Activated naive CD4-positive, alpha-beta T cell treated with anti-CD3 and anti-CD28 coated beads, Interleukin-2, amount 10 ng/mL, durations not matched to agents 7 days and 5 days (primary cell): ENCODE measurements around the gene CACNA1D.

Source experiments
- CTCF ChIA-PET: fragments of 350-600 bp; sonication (Branson Sonifier 250); formaldehyde crosslinking; loops from one replicate; lab custom pipeline; 2021; ENCODE audit warnings: antibody characterized with exemption; lab: Charles Lee
- DNase-seq: peaks from one replicate; pipeline ENCODE4 v3.0.0-alpha.2; 2020
- H3K27ac Mint-ChIP-seq: one replicate; pipeline ENCODE4 v1.8.0; 2021; ENCODE audit warnings: mild to moderate bottlenecking, moderate library complexity, mixed read lengths
- H3K27me3 Mint-ChIP-seq: one replicate; pipeline ENCODE4 v1.8.0; 2021; ENCODE audit warnings: mild to moderate bottlenecking, mixed read lengths
- H3K36me3 Mint-ChIP-seq: one replicate; pipeline ENCODE4 v1.8.0; 2021; ENCODE audit warnings: mixed read lengths
- H3K4me1 Mint-ChIP-seq: one replicate; pipeline ENCODE4 v1.8.0; 2021; ENCODE audit warnings: mixed read lengths
- H3K4me3 Mint-ChIP-seq: one replicate; pipeline ENCODE4 v1.8.0; 2021; ENCODE audit warnings: mild to moderate bottlenecking, moderate library complexity, mixed read lengths
- H3K9me3 Mint-ChIP-seq: one replicate; pipeline ENCODE4 v1.8.0; 2021; ENCODE audit warnings: mixed read lengths

CACNA1D gene

DNA sequence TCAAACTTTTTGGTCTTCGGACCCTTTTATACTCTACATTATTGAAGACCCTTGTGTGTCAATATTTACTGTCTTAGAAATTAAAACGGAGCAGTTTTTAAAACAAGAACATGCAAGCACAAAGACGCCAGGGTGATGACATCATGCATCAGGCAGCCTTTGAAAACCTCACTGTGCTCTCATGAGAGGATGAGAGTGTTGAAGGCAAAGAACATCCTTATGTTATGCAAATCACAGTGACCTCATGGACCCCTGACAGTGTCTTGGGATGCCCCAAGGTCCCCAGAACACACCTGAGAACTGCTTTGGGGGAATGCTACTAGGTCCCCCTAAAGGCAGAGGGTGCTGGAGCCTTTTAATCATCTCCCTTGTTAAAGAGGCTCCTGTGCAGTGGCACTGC is 300.2 kb downstream of the CACNA1D start:
- Mint-ChIP-seq H3K27ac (no peak overlapping the region), H3K4me1 (no peaks in the 10 kb centered on the region), H3K9me3 (no peaks in the 10 kb centered on the region), H3K27me3 (peaks cover 34% of the 10 kb centered on the region), H3K36me3 (no peaks in the 10 kb centered on the region), H3K4me3 (no peak overlapping the region)
- CTCF ChIA-PET: no interaction called here
- no peak for DNase-seq

DNA sequence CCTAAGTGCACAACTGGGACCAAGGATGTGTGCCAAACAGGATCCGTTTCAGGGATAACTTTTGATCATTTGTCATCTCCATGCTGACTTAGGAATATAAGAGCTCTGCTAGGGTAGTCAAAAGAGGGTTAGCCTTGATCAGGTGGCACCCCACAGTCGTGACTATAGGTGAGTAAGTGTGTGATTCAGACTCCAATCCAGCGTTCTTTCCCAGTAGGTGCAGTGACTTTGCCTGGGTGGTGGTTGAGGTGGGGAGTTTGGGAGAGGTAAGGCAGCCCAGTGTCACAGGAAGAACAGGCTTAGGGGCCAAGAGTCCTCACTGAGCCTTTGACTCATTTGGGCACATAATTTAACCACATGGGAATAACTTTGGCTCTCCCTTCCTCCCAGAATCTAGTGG is 300.8 kb downstream of the CACNA1D start:
- no peak overlapping the region for H3K27ac Mint-ChIP-seq
- H3K27me3 Mint-ChIP-seq: peaks cover 28% of the 10 kb centered on the region
- no peak overlapping the region for H3K4me3 Mint-ChIP-seq
- no peaks in the 10 kb centered on the region for H3K36me3 Mint-ChIP-seq
- H3K4me1 Mint-ChIP-seq: no peaks in the 10 kb centered on the region
- no peak for DNase-seq
- CTCF ChIA-PET: no interaction called here
- H3K9me3 Mint-ChIP-seq: no peaks in the 10 kb centered on the region

DNA sequence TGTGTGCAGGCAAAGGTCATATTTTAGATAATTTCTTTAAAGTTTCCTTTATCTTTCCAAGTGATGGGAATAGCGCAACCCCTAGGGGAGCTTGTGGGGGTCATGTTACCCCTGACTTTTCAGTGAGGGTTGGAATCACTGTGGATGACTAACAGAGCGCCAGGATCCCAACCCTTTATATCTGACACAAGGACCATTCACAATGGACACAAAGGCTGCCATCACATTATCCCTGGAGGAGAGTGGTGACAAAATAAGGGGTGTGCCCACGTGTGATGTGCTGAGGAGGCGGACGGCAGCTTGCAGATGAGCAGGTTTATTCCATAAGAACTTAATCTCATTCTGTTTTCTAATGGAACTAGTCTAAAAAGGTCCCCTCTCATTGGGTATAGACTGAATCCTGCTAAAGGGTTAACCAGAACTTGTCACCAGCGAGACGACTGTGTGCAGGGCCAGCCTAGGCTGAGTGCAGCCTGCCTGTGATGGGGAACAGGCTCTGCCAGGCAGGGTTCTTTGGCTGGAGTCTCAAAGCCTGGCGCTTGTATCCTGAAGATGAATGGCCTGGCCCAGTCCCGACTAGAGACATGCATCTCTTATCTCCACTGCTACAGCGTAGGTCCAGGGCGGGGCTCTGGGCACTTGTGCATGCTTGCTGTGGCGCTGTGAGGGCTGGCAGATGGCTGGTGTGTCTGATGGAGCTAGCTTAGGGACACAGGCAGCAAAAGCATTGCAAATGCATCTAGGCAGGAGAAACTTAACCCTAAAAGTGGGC is 301.6 kb downstream of the CACNA1D start:
- Mint-ChIP-seq H3K27me3 (peaks cover 26% of the 10 kb centered on the region), H3K4me1 (no peaks in the 10 kb centered on the region), H3K27ac (no peak overlapping the region), H3K4me3 (no peak overlapping the region), H3K36me3 (no peaks in the 10 kb centered on the region), H3K9me3 (no peaks in the 10 kb centered on the region)
- CTCF ChIA-PET: no interaction called here
- DNase-seq: no peak

DNA sequence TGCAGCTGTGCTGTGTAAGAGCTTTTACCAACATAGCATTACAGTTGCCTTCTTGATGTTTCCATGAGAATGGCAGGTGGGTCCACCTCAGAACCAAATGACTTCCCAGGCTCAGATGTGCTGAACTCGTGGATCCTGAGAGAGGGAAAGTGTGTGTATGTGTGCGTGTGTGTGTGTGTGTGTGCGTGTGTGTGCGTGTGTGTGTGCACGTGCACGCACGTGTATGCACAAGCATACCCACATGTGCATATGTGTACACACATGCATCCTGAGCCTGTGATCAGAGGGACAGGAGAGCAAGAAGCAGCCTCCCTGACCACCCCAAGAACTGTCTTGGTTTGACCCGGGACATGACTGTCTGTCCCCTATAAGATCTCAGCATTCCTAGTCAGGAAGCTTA is 303.7 kb downstream of the CACNA1D start:
- no peaks in the 10 kb centered on the region for H3K36me3 Mint-ChIP-seq
- no peaks in the 10 kb centered on the region for H3K9me3 Mint-ChIP-seq
- CTCF ChIA-PET: no interaction called here
- H3K27ac Mint-ChIP-seq: no peak overlapping the region
- H3K4me1 Mint-ChIP-seq: no peaks in the 10 kb centered on the region
- H3K4me3 Mint-ChIP-seq: no peak overlapping the region
- no peak for DNase-seq
- peaks cover 32% of the 10 kb centered on the region for H3K27me3 Mint-ChIP-seq

DNA sequence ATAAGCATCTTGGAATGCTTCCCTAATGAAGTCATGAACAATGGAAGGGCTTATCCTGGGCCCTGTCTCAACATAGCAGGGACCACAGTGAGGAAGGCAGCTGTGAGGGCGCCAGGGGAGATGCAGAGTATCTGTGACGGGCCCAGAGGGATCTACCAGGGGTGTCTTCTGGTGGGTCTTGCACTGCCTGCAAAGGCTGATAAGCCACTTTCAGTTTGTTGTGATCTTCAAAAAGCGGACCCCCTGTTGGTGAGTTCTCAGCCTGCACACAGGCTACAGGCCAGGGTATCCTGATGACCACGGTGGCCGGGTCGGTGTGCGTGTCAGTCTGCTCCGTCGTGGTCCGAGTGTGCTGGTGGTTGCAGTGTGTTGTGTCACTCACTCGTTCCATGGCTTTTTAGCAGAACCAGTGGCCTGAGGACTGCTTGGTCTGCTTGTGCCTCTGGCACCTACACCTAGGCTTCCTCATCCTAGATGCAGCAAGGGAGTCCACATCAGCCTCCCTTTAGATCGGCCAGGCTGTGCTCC is 305.0 kb downstream of the CACNA1D start:
- Mint-ChIP-seq H3K9me3 (no peaks in the 10 kb centered on the region), H3K27ac (no peak overlapping the region)
- CTCF ChIA-PET: no interaction called here

DNA sequence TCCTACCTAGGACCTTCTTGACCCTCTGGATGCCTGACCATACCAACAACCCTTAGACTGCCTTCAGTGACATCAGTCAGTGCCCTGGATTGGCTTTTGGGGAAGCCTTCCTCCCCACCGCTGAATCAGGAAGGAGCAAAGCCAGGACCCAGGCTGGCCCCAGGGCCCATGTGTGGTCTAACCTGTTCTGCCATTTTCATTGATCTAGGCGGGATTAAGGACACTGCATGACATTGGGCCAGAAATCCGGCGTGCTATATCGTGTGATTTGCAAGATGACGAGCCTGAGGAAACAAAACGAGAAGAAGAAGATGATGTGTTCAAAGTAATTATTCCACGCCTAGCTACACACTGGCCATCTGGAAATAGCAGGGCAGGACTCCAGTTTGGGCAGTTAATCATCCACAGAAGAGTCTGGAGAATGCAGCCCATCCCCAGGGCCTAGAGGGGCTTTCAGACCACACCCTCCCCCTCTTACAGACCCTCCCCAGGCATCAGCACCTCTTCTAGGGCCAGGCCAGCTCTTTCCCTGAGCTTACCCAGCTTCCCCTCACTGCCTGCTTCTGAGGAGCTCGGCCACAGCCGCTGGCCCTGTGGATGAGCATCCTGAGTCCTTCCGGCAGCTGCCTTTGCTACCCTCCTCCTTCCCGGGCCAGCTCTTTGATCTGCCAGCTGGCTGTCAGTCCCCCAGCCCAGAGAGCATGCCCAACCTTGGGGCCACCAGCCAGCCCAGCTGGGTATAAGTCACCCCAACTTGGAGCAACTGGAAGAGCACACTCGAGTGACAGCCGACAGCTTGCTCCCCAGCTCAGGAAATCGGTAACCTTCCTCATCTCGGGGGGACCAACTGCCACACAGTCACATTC is 305.9 kb downstream of the CACNA1D start:
- no peak for DNase-seq
- H3K27me3 Mint-ChIP-seq: peaks cover 36% of the 10 kb centered on the region
- CTCF ChIA-PET: no interaction called here
- H3K9me3 Mint-ChIP-seq: no peaks in the 10 kb centered on the region
- no peak overlapping the region for H3K27ac Mint-ChIP-seq
- no peaks in the 10 kb centered on the region for H3K36me3 Mint-ChIP-seq
- H3K4me3 Mint-ChIP-seq: no peak overlapping the region
- H3K4me1 Mint-ChIP-seq: no peaks in the 10 kb centered on the region

More for the DNA sequence above, 305.0 kb downstream of the CACNA1D start:
- H3K4me3 Mint-ChIP-seq: no peak overlapping the region
- H3K27me3 Mint-ChIP-seq: peaks cover 35% of the 10 kb centered on the region
- no peaks in the 10 kb centered on the region for H3K4me1 Mint-ChIP-seq
- DNase-seq: no peak
- H3K36me3 Mint-ChIP-seq: no peaks in the 10 kb centered on the region

DNA sequence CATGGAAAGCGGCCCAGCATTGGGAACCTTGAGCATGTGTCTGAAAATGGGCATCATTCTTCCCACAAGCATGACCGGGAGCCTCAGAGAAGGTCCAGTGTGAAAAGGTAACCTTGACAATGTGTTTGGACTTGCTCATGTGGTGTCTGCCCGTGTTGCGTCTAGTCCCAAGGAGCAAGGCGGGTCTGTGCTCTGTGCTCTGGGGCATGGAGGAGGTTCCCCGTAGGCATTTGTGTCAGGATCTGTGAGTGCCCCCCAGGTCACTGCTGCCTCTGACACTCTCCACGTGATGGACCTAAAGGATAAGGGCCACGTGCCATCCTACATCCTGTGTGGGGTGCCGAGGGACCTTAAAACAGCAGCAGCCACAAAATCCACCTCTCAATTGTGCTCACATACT is 306.9 kb downstream of the CACNA1D start:
- H3K36me3 Mint-ChIP-seq: no peaks in the 10 kb centered on the region
- H3K4me1 Mint-ChIP-seq: no peaks in the 10 kb centered on the region
- peaks cover 26% of the 10 kb centered on the region for H3K27me3 Mint-ChIP-seq
- no peak overlapping the region for H3K27ac Mint-ChIP-seq
- CTCF ChIA-PET: no interaction called here
- H3K4me3 Mint-ChIP-seq: no peak overlapping the region
- H3K9me3 Mint-ChIP-seq: no peaks in the 10 kb centered on the region
- no peak for DNase-seq

DNA sequence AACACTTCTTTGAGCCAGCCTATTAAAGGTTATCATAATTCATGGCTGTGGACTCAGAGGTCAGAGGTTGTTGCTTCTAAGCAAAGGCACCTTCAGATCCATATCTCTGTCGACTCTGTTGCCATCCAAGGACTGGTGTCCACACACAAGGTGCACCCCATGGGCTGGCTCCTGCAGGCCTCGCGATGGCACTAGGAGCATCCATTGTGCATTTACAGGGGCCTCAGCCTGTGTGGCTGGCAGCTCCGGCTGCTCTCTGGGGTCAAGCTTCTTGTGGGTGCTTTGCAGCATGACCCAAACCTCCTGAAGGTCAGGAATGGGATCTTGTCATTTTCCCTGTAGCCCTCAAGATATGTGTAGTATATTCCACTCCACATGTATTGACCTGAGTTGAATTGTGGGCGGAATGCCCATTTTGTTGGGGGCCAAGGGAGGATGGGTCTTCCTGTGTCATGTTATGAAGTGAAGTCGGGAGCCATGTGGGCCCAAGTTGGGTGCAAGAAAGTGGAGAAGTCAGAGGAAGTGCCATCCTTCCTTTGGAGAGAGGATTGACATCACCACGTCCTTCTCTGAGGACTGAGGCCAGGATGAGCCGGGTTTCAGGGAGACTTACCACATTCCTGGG is 308.0 kb downstream of the CACNA1D start:
- Mint-ChIP-seq H3K27ac (no peak overlapping the region), H3K4me3 (no peak overlapping the region), H3K27me3 (peaks cover 33% of the 10 kb centered on the region), H3K36me3 (no peaks in the 10 kb centered on the region), H3K4me1 (no peaks in the 10 kb centered on the region), H3K9me3 (no peaks in the 10 kb centered on the region)
- DNase-seq: peak; percentile 0
- CTCF ChIA-PET: no interaction called here

DNA sequence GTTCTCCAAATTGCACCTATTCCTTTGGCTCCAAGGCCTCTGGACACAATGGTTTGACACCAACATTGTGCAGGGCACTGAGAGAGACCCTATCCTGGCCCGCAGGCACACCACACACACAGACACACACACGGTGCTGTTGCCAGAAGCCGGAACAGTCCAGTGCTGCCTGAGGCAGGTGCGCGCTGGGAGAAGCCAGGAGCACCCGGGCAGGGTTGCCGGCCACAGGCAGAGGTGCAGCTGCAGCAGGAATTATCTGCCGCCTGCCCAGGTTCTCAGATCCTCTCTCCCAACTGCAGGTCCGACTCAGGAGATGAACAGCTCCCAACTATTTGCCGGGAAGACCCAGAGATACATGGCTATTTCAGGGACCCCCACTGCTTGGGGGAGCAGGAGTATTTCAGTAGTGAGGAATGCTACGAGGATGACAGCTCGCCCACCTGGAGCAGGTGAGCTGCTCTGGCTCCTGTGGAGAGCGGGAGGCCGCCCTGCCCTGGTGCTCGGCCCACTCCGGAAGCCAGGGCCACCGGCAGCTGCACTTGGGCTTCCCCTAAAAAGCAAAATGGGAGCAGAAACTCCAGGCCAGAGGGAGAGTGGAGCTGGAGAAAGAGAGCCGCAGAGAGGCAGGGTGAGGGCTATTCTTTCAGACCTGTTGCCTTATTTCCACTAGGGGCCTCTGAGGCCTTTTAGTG is 308.9 kb downstream of the CACNA1D start:
- H3K27me3 Mint-ChIP-seq: peaks cover 33% of the 10 kb centered on the region
- H3K36me3 Mint-ChIP-seq: no peaks in the 10 kb centered on the region
- no peak overlapping the region for H3K4me3 Mint-ChIP-seq
- no peak overlapping the region for H3K27ac Mint-ChIP-seq
- no peak for DNase-seq
- CTCF ChIA-PET: no interaction called here
- no peaks in the 10 kb centered on the region for H3K9me3 Mint-ChIP-seq
- H3K4me1 Mint-ChIP-seq: no peaks in the 10 kb centered on the region

DNA sequence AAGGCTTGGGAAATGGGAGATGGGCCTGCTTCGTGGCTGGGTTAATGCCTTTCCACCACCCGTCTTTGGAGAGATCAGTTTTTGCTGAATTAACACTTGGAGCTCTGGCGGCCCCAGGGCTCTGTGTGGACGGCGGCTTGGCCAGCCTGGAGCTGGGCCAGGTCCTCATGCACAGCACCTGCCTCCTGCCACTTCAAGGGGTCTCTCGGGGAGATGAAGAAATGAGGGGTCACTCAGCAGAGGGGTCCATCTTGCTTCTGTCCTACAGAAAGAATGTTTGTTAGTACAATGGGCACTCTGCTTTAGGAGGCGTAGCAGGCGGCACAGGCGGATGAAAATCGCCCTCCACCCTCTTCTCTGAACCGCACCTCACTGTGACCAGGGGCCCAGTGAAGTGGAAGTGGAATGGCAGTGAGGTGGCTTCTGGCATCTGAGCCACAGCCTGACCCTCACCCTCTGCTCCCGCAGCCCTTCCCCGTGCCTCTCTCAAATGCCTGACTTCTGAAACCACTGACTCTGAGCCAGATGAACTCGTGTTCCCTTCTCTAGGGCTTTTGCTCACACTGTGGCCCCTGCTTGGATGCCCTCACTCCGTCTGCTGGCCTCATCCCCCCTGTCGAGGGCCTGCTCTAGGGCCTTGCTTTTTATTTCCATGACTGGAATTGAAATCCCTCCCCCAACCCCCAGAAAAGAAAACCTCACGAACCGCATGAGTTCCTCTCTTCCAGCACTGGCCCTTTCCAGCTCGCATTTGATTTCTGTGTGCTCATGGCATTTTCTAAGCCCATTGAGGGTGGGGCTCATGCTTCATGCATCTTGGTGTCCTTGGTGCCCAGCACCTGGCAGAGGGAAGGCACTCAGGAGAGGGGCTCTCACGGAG is 309.6 kb downstream of the CACNA1D start:
- Mint-ChIP-seq H3K4me1 (no peaks in the 10 kb centered on the region), H3K27ac (no peak overlapping the region), H3K36me3 (no peaks in the 10 kb centered on the region), H3K27me3 (peaks cover 27% of the 10 kb centered on the region), H3K4me3 (no peak overlapping the region), H3K9me3 (no peaks in the 10 kb centered on the region)
- DNase-seq: no peak
- CTCF ChIA-PET: no interaction called here

DNA sequence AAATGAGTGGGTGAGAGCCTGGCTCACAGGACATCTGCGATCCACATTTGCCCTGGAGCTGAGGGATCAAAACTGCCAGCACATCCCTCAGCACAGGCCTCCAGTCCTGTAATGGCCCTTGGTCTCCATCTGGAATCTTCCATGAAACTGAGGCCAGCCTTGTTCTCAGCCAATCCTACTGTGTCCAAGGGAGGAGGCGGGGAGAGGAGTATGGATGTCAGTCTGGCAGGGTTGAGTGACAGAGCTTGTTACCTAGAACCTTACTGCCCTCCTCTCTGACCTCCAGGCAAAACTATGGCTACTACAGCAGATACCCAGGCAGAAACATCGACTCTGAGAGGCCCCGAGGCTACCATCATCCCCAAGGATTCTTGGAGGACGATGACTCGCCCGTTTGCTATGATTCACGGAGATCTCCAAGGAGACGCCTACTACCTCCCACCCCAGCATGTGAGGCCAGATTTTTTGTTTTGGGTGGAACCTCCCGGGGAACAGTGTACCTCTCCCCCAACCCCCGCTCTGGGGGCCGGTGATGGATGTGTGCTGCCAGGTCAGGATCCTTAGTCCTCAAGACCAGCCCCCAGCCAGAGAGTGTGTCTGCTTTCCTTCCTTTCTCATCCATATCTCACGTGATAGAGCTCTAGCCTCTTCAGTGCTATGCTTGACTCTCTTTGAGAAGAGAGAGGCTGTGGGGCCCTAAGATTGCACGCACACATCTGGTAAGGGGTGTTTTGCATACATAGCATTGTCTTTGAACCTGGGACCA is 310.5 kb downstream of the CACNA1D start:
- H3K27me3 Mint-ChIP-seq: peaks cover 26% of the 10 kb centered on the region
- no peaks in the 10 kb centered on the region for H3K36me3 Mint-ChIP-seq
- no peaks in the 10 kb centered on the region for H3K4me1 Mint-ChIP-seq
- no peak for DNase-seq
- no peak overlapping the region for H3K4me3 Mint-ChIP-seq
- CTCF ChIA-PET: no interaction called here
- no peak overlapping the region for H3K27ac Mint-ChIP-seq
- no peaks in the 10 kb centered on the region for H3K9me3 Mint-ChIP-seq

DNA sequence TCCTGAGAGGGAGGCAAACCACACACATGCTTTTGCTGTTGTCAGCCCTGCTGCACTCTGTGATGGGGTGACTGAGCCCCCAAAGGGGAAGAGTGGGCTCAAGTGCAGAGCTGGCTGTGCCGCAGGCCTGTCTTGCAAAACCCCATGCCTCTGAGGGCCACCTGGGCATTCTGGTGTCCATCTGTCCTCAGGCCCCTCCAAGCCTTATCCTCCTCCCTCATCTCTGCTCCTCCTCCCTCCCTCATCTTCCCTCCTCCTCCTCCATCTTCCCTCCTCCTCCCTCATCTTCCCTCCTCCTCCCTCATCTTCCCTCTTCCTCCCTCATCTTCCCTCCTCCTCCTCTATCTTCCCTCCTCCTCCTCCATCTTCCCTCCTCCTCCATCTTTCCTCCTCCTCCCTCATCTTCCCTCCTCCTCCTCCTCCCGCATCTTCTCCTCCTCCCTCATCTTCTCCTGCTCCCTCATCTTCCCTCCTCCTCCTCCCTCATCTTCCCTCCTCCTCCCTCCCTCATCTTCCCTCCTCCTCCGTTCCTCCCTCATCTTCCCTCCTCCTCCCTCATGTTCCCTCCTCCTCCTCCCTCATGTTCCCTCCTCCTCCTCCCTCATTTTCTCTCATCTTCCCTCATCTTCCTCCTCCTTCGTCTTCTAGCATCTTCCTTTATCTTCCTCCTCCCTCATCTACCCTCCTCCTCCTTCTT is 311.2 kb downstream of the CACNA1D start:
- Mint-ChIP-seq H3K9me3 (no peaks in the 10 kb centered on the region), H3K27me3 (peaks cover 28% of the 10 kb centered on the region), H3K4me3 (no peak overlapping the region), H3K36me3 (no peaks in the 10 kb centered on the region), H3K27ac (no peak overlapping the region), H3K4me1 (no peaks in the 10 kb centered on the region)
- CTCF ChIA-PET: no interaction called here
- no peak for DNase-seq
